Activated gamma-delta T cell (primary cell): ENCODE measurements around the gene ZNHIT1.
A peak's percentile ranks its signal among the peaks of the same experiment; 100 is the strongest.

Experiments
- DNase-seq: peaks from one replicate; lab custom pipeline; 2025; lab: John Stamatoyannopoulos, UW
- total RNA-seq, 2 donors: gene quantifications; one replicate each; lab custom pipeline; 2026; lab: John Stamatoyannopoulos, UW

Gene ZNHIT1
- total RNA-seq: 55.4 to 56.0 reads per million in 2 donors

GRCh38 chr7:101217388-101218235 lies at the start of gene ZNHIT1, which contains the start of gene PLOD3:
ZNHIT1 (plus strand) TSS chr7:101218165; CDS start chr7:101218196, 31 bp downstream.
PLOD3 (minus strand) TSS chr7:101217581; CDS start chr7:101217274, 307 bp downstream.
- DNase-seq: peak; percentile 44

- DNase-seq: no peak
Observed at GRCh38 chr7:101168412-101169049, 49.4 kb upstream of the ZNHIT1 start.

- no peak for DNase-seq
Observed at GRCh38 chr7:101169110-101169837, 48.7 kb upstream of the ZNHIT1 start.

DNA sequence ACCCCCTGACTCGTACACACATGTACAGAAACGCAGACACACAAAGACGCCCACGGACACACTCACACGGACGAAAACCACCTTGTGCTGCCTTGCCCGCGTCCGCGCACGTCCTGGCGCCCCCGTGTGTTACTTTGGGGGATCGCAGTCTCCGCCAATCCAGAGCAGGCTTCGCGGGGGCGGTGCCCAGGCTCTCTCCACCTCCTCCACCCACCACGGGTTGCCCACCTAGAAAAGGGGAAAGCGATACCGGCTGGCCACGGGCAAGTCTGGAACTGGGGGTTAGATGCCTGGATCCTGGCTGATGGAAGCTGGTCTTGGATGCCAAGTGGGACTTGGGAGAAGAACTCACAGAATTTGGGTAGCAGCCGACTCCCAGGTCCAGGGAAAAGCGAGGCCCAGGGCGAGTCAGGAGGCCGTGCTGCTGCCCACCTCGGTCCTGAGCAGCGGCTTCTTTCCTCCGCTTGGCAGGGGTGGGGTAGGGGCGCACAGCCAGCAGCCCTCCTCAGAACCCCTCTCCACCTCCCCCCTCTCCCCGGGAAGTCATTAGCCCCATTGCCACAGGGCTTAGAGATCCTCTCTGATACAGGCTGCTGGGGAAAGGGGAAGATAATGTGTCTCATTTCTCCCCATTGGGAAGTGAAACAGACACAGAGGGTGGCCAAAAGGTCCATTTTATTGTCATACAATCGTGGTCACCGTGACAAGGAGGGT lies 48.0 kb upstream of the ZNHIT1 start:
- peak; percentile 52 for DNase-seq

- DNase-seq: peak; percentile 21
Observed at GRCh38 chr7:101170617-101171441, 47.1 kb upstream of the ZNHIT1 start.

DNA sequence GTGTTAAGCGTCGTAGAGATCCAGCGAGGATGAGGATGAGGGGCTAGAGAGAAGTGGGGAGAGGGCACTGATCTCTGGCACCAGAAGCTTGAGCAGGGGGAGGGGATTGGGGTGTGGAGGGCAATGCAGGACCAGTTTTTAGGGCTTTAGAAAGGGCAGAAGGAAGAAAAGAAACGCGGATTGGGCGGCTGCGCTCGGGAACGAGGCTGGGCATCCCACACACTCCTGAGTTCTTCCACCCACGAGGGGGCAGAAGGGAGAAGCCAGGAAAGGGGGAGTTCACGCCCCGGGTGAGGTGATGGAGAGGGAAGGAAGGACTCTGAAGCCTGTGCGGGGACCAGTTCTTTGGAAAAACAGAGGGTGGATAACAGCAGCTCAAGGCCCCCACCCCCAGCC lies 46.5 kb upstream of the ZNHIT1 start:
- DNase-seq: no peak

- no peak for DNase-seq
Observed at GRCh38 chr7:101172005-101172853, 45.7 kb upstream of the ZNHIT1 start.

GRCh38 chr7:101172854-101173751 lies 44.9 kb upstream of the ZNHIT1 start:
- no peak for DNase-seq

DNA sequence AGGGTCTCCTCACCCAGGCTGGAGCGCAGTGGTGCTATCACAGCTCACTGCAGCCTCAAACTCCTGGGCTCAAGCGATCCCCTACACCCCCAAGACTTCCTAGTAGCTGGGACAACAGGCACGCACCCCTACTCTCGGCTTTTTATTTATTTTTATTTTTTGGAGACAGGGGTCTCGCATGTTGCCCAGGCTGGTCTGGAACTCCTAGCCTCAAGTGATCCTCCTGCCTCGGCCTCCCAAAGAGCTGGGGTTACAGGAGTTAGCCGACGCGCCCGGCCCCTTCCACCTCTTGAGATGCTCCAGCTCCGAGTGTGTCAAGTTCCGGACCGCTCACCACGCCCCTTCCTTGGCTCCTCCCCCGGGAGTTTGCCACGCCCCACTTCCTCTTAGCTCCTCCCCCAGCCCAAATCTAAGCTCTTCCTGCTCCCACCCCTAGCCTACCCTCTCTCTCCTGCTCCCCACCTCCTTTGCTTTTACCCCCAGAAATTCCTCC lies 44.2 kb upstream of the ZNHIT1 start:
- DNase-seq: no peak

DNA sequence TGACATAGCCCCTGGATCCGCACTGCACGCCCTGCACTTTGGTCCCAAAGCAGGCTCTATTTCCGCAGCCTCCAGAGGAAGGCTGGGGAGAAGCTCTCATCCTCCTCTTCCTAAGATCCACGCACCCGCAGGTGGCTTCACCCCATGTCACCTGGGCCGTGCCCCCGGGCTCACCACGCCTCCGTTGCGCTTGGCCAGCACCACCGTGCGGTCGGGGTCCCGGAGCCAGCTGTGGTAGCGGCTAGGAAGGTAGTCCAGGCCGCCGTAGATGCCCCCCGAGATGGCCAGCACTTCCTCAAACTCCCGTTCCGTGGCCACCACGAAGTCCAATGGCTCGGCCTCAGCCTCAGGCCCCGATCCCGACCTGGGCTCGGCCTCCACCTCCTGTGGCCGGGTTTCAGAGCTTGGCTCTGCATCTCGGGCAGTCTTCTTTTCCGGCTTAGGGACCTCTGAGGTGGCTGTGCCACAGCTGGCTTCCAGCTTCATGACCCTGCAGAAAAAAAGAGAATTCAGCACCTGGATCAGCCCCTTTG lies 43.6 kb upstream of the ZNHIT1 start:
- no peak for DNase-seq

- DNase-seq: no peak
Observed at GRCh38 chr7:101175664-101176063, 42.3 kb upstream of the ZNHIT1 start.

DNA sequence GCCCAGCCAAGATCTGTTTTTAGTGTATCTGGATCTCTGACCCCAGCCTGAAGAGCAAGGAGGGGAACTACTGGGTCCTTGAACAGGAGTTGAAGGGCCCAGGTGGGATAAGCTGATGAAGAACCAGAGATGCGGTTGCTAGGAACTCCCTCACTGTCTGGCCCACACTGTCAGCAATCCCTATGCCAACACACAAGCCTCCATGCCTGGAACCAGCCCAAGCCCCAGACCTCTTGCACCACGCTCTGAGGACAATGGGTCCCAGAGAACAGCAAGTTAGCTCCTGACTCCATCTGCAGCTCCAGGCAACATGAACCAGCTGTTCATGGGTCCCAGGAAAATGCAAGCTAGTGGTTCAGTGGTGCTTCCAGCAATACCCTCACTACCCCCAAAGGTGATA lies 40.3 kb upstream of the ZNHIT1 start:
- no peak for DNase-seq

GRCh38 chr7:101179117-101179516 lies 38.8 kb upstream of the ZNHIT1 start:
- no peak for DNase-seq

DNA sequence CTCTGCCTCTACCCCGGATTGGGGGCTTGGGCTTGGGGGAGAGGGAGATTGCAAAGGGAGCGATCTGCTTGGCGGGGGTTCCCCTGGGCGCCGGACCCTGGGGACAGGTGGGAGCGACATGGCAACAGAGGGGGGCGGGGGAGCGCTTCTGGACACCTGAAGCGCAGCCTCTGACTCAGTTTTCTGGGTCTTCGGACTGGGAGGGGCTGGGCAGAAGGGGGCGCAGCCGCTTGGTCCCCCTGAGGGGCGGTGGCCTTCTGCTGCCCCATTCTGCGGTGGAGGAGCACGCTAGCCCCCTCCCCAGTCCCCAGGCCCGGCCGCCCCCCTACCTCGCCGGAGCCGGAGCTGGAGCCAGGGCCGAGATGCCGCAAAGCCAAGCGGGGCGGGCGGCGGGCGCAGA lies 38.3 kb upstream of the ZNHIT1 start:
- DNase-seq: no peak

DNA sequence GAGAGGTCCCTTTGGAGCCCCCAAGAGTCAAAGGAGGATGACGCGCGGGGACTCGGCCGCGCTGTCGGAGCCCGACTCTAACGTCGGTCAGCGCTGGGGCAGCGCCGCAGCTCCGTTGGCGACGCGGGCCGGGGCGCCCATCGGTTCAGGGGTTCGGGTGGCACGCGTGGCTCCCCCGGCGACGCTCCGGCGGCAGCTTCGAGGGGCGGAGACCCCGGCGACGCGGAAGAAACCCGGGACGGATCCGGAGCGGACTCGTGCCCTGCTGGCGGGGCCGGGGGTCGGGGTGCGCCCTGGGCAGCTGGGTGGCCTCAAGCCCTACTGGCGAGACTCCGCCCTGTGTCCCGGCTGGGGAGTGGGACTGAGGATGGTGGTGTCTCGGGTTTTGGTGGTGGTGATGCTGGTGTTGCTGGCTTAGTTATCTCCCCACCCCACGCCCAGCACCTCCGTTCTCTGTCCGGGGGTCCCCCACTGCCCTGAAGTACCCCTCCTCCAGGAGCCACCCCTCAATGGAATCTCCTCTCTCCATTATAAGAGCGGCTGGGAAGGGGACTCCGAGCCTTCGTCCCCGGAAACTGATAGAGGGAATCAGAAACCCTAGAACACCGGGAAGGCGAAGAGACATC lies 37.7 kb upstream of the ZNHIT1 start, which contains the start of gene NAT16:
Gene NAT16, minus strand, starts transcription at position 164 of the 626 bp plus-strand sequence. CDS start 5,486 bp downstream, outside the sequence.
- no peak for DNase-seq

DNA sequence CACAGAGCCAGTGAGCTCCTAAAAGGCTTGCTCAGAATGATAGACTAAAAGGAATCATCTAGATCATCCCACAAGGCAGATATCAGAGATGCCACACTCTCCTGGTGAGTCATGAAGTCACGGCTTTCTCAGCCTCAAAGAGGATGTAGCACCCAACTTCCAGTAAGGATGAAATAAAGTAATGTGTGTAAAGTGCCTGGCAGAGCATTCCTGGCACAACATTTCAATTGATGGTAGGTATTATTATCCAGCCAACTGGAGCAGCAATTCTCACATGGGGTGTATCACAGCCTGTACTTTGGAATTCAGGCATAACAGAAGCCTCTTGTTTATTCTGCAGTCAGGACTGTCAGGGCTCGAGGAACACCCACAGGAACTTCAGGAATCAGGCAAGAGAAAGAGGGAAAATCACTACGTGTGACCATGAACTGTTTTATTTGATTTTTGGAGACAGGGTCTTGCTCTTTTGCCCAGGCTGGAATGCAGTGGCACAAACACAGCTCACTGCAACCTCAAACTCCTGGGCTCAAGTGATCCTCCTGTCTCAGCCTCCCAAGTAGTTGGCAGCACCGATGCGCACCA lies 32.6 kb upstream of the ZNHIT1 start:
- DNase-seq: no peak

- DNase-seq: no peak
Observed at GRCh38 chr7:101186194-101186593, 31.8 kb upstream of the ZNHIT1 start.
